Muscle of leg (tissue), 11 donors: Measurements from ENCODE around the gene IRF9. TPM values are rescaled to one million over a fixed set of nuclear protein-coding genes. Genes with fewer than 3 reads are reported as not detected.
A peak's percentile ranks its signal among the peaks of the same experiment; 100 is the strongest.

Experiments
- DNase-seq: peaks from one replicate; pipeline ENCODE4 v3.0.0; 2013
- H3K27ac ChIP-seq: one replicate; pipeline ENCODE4 v1.5.1; 2013; ENCODE audit warnings: mild to moderate bottlenecking, low read length, control low read depth
- H3K27me3 ChIP-seq: one replicate; pipeline ENCODE4 v1.6.1; 2013; ENCODE audit warnings: low read length; ENCODE audit not compliant: control insufficient read depth, insufficient read depth
- H3K36me3 ChIP-seq: one replicate; pipeline ENCODE4 v1.6.1; 2013; ENCODE audit warnings: low read length; ENCODE audit not compliant: control insufficient read depth, insufficient read depth
- H3K4me1 ChIP-seq: one replicate; pipeline ENCODE4 v1.6.1; 2013; ENCODE audit warnings: low read length; ENCODE audit not compliant: control insufficient read depth, insufficient read depth
- H3K4me3 ChIP-seq: one replicate; pipeline ENCODE4 v1.5.1; 2013; ENCODE audit warnings: low read length, control low read depth
- H3K9me3 ChIP-seq: replicated peaks from 2 replicates; pipeline ENCODE4 v1.6.1; 2013; ENCODE audit warnings: low read depth, low read length; ENCODE audit not compliant: control insufficient read depth
- WGBS: methylation state at CpG from one replicate; pipeline ENCODE4 v1.1.5; 2013; ENCODE audit warnings: missing lambda C conversion rate; ENCODE audit not compliant: insufficient coverage; 5-methylcytosine and 5-hydroxymethylcytosine counted together
- polyA plus RNA-seq, 8 donors: library from polyadenylated mRNA; unstranded; fragments of 120-200 nt; gene quantifications; one replicate each; pipeline versions ENCODE4 v1.2.1 to v1.2.3, GENCODE V29; 2013; ENCODE audit warnings: inconsistent platforms in 1 of 8, low replicate concordance in 1 of 8; ENCODE audit not compliant: insufficient read length in 8 of 8, insufficient read depth in 1 of 8
- total RNA-seq: library from RNA; stranded (reverse); fragments of 120-200 nt; gene quantifications from one replicate; pipeline ENCODE4 v1.2.4, GENCODE V29; 2013

Gene IRF9
- total and polyA plus RNA-seq, 9 donors = 24.0 to 36.3 (median 26.9) TPM

- Histone ChIP-seq H3K36me3 (peaks cover 80% of the 10 kb centered on the region), H3K4me1 (peaks cover 11% of the 10 kb centered on the region), H3K27ac (no peak overlapping the region), H3K4me3 (no peak overlapping the region), H3K9me3 (no peaks in the 10 kb centered on the region), H3K27me3 (no peaks in the 10 kb centered on the region)
- WGBS = 98% methylated on average over 4 of the region's 6 CpGs
- DNase-seq = no peak
Observed at GRCh38 chr14:24119691-24120090, 41.4 kb upstream of the IRF9 start.

DNA sequence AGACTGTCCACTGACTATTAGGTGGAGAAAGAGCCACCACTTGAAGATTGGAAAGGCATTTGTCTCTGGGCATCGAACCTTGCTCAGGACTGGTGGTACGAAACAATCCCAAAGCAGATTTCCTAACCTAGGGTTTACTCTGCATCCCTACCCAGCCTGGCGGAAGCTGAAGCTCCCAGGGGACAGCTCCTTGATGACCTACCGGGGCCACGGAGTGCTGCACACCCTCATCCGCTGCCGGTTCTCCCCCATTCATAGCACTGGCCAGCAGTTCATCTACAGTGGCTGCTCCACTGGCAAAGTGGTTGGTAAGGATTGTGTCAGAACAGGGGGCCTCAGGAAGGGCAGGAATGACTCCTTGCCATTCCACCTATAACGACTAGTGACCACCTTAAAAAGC lies 39.9 kb upstream of the IRF9 start:
- Histone ChIP-seq H3K27me3 (no peaks in the 10 kb centered on the region), H3K4me3 (no peak overlapping the region), H3K27ac (no peak overlapping the region), H3K4me1 (peaks cover 2% of the 10 kb centered on the region), H3K9me3 (no peaks in the 10 kb centered on the region), H3K36me3 (peaks cover 78% of the 10 kb centered on the region)
- 60% methylated on average over 1 of the region's 8 CpGs for WGBS
- no peak for DNase-seq

DNA sequence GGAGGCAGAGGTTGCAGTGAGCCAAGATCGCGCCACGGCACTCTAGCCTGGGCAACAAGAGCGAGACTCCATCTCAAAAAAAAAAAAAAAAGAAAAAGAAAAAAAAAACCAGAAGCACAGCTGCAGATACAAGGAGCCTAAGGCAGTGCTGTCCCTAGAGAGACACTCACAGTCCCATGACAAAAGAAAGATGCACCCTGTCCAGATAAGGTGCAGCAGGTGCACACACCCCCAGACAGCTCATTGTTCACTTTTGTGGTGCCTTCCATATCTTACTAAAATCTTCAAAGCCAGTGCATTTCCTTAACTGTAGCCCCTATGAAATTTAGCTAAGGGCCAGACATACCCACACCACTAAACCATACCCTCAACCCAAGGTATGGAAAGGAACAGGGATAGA lies 38.6 kb upstream of the IRF9 start:
- DNase-seq = no peak
- Histone ChIP-seq H3K27me3 (no peaks in the 10 kb centered on the region), H3K4me3 (no peak overlapping the region), H3K9me3 (no peaks in the 10 kb centered on the region), H3K36me3 (peaks cover 66% of the 10 kb centered on the region), H3K27ac (no peak overlapping the region), H3K4me1 (no peaks in the 10 kb centered on the region)
- WGBS = 100% methylated on average over 4 of the region's 4 CpGs

DNA sequence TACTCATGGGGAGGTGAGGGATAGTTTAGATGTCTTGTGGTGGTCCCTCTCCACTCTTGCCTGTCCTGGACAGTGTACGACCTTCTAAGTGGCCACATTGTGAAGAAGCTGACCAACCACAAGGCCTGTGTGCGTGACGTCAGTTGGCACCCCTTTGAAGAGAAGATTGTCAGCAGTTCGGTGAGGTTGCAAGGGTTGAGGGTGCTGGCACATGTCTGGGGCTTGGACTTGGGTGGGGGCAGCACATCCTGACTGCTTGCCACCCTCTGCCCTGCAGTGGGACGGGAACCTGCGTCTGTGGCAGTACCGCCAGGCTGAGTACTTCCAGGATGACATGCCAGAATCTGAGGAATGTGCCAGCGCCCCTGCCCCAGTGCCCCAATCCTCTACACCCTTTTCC lies 38.2 kb upstream of the IRF9 start:
- H3K9me3 ChIP-seq = no peaks in the 10 kb centered on the region
- no peak for DNase-seq
- H3K36me3 ChIP-seq = peaks cover 61% of the 10 kb centered on the region
- H3K27ac ChIP-seq = no peak overlapping the region
- H3K4me1 ChIP-seq = no peaks in the 10 kb centered on the region
- 93% methylated on average over 6 of the region's 8 CpGs for WGBS
- no peak overlapping the region for H3K4me3 ChIP-seq
- H3K27me3 ChIP-seq = no peaks in the 10 kb centered on the region

GRCh38 chr14:24123424-24124417 lies 37.3 kb upstream of the IRF9 start:
- DNase-seq = no peak
- 66% methylated on average over 5 of the region's 9 CpGs for WGBS
- Histone ChIP-seq H3K9me3 (no peaks in the 10 kb centered on the region), H3K36me3 (peaks cover 53% of the 10 kb centered on the region), H3K27ac (no peak overlapping the region), H3K4me1 (no peaks in the 10 kb centered on the region), H3K27me3 (no peaks in the 10 kb centered on the region), H3K4me3 (no peak overlapping the region)

GRCh38 chr14:24126939-24127338 lies 34.1 kb upstream of the IRF9 start:
- peaks cover 20% of the 10 kb centered on the region for H3K4me1 ChIP-seq
- no peak for DNase-seq
- H3K9me3 ChIP-seq = no peaks in the 10 kb centered on the region
- H3K27ac ChIP-seq = no peak overlapping the region
- no peak overlapping the region for H3K4me3 ChIP-seq
- no peaks in the 10 kb centered on the region for H3K27me3 ChIP-seq
- peaks cover 24% of the 10 kb centered on the region for H3K36me3 ChIP-seq

GRCh38 chr14:24127673-24128072 lies 33.4 kb upstream of the IRF9 start:
- 86% methylated on average over 1 of the region's 2 CpGs for WGBS
- H3K9me3 ChIP-seq = no peaks in the 10 kb centered on the region
- no peak for DNase-seq
- no peak overlapping the region for H3K4me3 ChIP-seq
- peaks cover 27% of the 10 kb centered on the region for H3K4me1 ChIP-seq
- H3K36me3 ChIP-seq = peaks cover 21% of the 10 kb centered on the region
- no peak overlapping the region for H3K27ac ChIP-seq
- no peaks in the 10 kb centered on the region for H3K27me3 ChIP-seq

DNA sequence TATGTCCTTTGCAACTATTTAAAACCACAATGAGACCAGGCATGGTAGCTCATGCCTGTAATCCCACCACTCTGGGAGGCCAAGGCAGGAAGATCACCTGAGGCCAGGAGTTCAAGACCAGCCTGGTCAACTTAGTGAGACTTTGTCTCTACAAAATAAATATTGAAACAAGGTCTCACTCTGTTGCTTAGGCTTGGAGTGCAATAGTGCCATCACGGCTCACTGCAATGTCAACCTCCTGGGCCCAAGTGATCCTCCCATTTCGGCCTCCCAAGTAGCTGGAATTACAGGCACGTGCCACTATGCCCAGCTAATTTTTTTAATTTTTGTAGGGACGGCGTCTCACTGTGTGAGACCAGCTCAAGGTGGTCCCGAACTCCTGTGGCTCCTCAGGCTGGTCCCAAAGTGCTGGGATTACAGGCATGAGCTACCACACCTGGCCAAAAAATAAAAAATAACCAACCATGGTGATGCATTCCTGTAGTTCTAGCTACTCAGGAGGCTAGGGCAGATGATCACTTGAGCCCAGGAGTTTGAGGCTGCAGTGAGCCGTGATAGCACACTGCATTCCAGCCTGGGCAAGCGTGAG lies 31.6 kb upstream of the IRF9 start:
- H3K4me3 ChIP-seq = no peak overlapping the region
- 91% methylated on average over 6 of the region's 8 CpGs for WGBS
- peak overlapping the region; percentile 29 for H3K27ac ChIP-seq
- peaks cover 8% of the 10 kb centered on the region for H3K36me3 ChIP-seq
- no peaks in the 10 kb centered on the region for H3K9me3 ChIP-seq
- no peaks in the 10 kb centered on the region for H3K27me3 ChIP-seq
- no peak for DNase-seq
- H3K4me1 ChIP-seq = peaks cover 34% of the 10 kb centered on the region

- 86% methylated on average over 5 of the region's 5 CpGs for WGBS
- H3K4me1 ChIP-seq = peaks cover 36% of the 10 kb centered on the region
- peak within 1 kb of the TSS; percentile 90 for H3K27ac ChIP-seq
- no peaks in the 10 kb centered on the region for H3K9me3 ChIP-seq
- H3K27me3 ChIP-seq = no peaks in the 10 kb centered on the region
- no peak for DNase-seq
- peaks cover 7% of the 10 kb centered on the region for H3K36me3 ChIP-seq
- peak within 1 kb of the TSS; percentile 61 for H3K4me3 ChIP-seq
Observed at GRCh38 chr14:24130380-24130716, 30.7 kb upstream of the IRF9 start, which contains the start of gene FITM1. Gene FITM1, plus strand, starts transcription at chr14:24130659. Its CDS starts 905 bp downstream, at chr14:24131564.

GRCh38 chr14:24130717-24131548 lies 30.1 kb upstream of the IRF9 start:
- Histone ChIP-seq H3K27me3 (no peaks in the 10 kb centered on the region), H3K36me3 (peaks cover 7% of the 10 kb centered on the region), H3K27ac (peak overlapping the region; percentile 90), H3K4me3 (peak overlapping the region; percentile 8), H3K9me3 (no peaks in the 10 kb centered on the region), H3K4me1 (peaks cover 40% of the 10 kb centered on the region)
- peak; percentile 93 for DNase-seq
- 35% methylated on average over 4 of the region's 7 CpGs for WGBS
